Lower leg skin (tissue), 3 donors: ENCODE data around the gene OR2B6.

Experiments
- CTCF ChIP-seq, 3 donors: fragments of 450-650 bp; IDR thresholded peaks; one replicate each; pipeline ENCODE4 v1.5.1; 2016; ENCODE audit warnings: antibody characterized with exemption in 3 of 3, mild to moderate bottlenecking in 3 of 3, moderate library complexity in 2 of 3
- POLR2A ChIP-seq, 2 donors: fragments of 450-650 bp; IDR thresholded peaks; one replicate each; pipeline ENCODE4 v1.6.1; 2016 to 2017; ENCODE audit warnings: antibody characterized with exemption in 2 of 2, mild to moderate bottlenecking in 1 of 2, moderate library complexity in 1 of 2

GRCh38 chr6:28005975-28006374 is 48.9 kb downstream of the OR2B6 start:
- TF ChIP-seq POLR2A (IDR thresholded peaks at IDR 0.05) (no peak), CTCF (IDR thresholded peaks at IDR 0.05) (no peak)
